MM.1S (cell line): ENCODE measurements around the gene VEPH1.
A peak's percentile ranks its signal among the peaks of the same experiment; 100 is the strongest.

Experiments
- DNase-seq: peaks from one replicate; pipeline ENCODE4 v3.0.0-alpha.2; 2015
- H2AFZ ChIP-seq: fragments of 300-600 bp; sonication (generic); 2 replicates; pipeline ENCODE4 v1.6.0; 2016; ENCODE audit warnings: antibody characterized with exemption, low read length
- H3F3A ChIP-seq: fragments of 300-600 bp; sonication (generic); 2 replicates; pipeline ENCODE4 v1.6.1; 2016; ENCODE audit warnings: mild to moderate bottlenecking, antibody characterized with exemption, low read length, moderate library complexity, mixed read lengths; ENCODE audit not compliant: insufficient read depth
- H3K27ac ChIP-seq: fragments of 300-600 bp; sonication (generic); 2 replicates; pipeline ENCODE4 v1.5.1; 2016; ENCODE audit warnings: mild to moderate bottlenecking, low read length
- H3K27me3 ChIP-seq: fragments of 300-600 bp; sonication (generic); replicated peaks from 2 replicates; pipeline ENCODE4 v1.6.0; 2016; ENCODE audit warnings: low read length; ENCODE audit not compliant: insufficient read depth
- H3K36me3 ChIP-seq: fragments of 300-600 bp; sonication (generic); replicated peaks from 2 replicates; pipeline ENCODE4 v1.6.1; 2016; ENCODE audit warnings: mild to moderate bottlenecking, low read length, mixed read lengths; ENCODE audit not compliant: insufficient read depth
- H3K4me1 ChIP-seq: fragments of 300-600 bp; sonication (generic); 2 replicates; pipeline ENCODE4 v1.6.1; 2016; ENCODE audit warnings: low read length, mixed read lengths
- H3K4me2 ChIP-seq: fragments of 300-600 bp; sonication (generic); 2 replicates; pipeline ENCODE4 v1.6.0; 2016; ENCODE audit warnings: low read depth, low read length
- H3K4me3 ChIP-seq: fragments of 300-600 bp; sonication (generic); 2 replicates; pipeline ENCODE4 v1.5.1; 2016; ENCODE audit warnings: low read length, mixed read lengths
- H3K79me2 ChIP-seq: fragments of 300-600 bp; sonication (generic); 2 replicates; pipeline ENCODE4 v1.6.1; 2016; ENCODE audit warnings: mixed run types, low read length, mixed read lengths
- H3K9ac ChIP-seq: fragments of 300-600 bp; sonication (generic); 2 replicates; pipeline ENCODE4 v1.6.1; 2016; ENCODE audit warnings: low read length, mixed read lengths
- H3K9me2 ChIP-seq: fragments of 300-600 bp; sonication (generic); replicated peaks from 2 replicates; pipeline ENCODE4 v1.6.1; 2016; ENCODE audit warnings: mild to moderate bottlenecking, low read length, mixed read lengths; ENCODE audit not compliant: insufficient read depth
- H3K9me3 ChIP-seq: fragments of 300-600 bp; sonication (generic); replicated peaks from 2 replicates; pipeline ENCODE4 v1.6.1; 2016; ENCODE audit warnings: mild to moderate bottlenecking, low read length, mixed read lengths; ENCODE audit not compliant: insufficient read depth
- H4K20me1 ChIP-seq: fragments of 300-600 bp; sonication (generic); 2 replicates; pipeline ENCODE4 v1.6.1; 2016; ENCODE audit warnings: mild to moderate bottlenecking, low read length, moderate library complexity, mixed read lengths; ENCODE audit not compliant: insufficient read depth
- CTCF ChIP-seq: fragments of 300-600 bp; sonication (generic); IDR thresholded peaks from 2 replicates; pipeline ENCODE4 v1.5.1; 2016; ENCODE audit warnings: antibody characterized with exemption, low read length, mixed read lengths
- EZH2 ChIP-seq: fragments of 300-600 bp; sonication (generic); optimal IDR thresholded peaks from 2 replicates; pipeline ENCODE3; 2017; ENCODE audit warnings: low read depth, mild to moderate bottlenecking, antibody characterized with exemption, low read length, mixed read lengths
- EZH2phosphoT487 ChIP-seq: fragments of 300-600 bp; sonication (generic); IDR thresholded peaks from 2 replicates; pipeline ENCODE4 v1.6.1; 2018; ENCODE audit warnings: antibody characterized with exemption, low read length

Gene VEPH1

GRCh38 chr3:157239082-157239704, 264.0 kb downstream of the VEPH1 start:
- Histone ChIP-seq H3K27ac (no peak overlapping the region), H3K27me3 (no peaks in the 10 kb centered on the region), H3K4me1 (no peaks in the 10 kb centered on the region), H3K9me2 (no peaks in the 10 kb centered on the region), H3K79me2 (no peaks in the 10 kb centered on the region), H3K9ac (no peak overlapping the region), H3F3A (no peaks in the 10 kb centered on the region), H4K20me1 (no peaks in the 10 kb centered on the region), H3K4me2 (no peak overlapping the region), H2AFZ (no peak overlapping the region), H3K9me3 (no peaks in the 10 kb centered on the region), H3K4me3 (no peak overlapping the region), H3K36me3 (no peaks in the 10 kb centered on the region)
- peak; percentile 85 for DNase-seq
- TF ChIP-seq EZH2phosphoT487 (no peak), EZH2 (no peak), CTCF (peak; percentile 99)

GRCh38 chr3:157238457-157238856, 264.8 kb downstream of the VEPH1 start:
- Histone ChIP-seq H3K27ac (no peak overlapping the region), H3K36me3 (no peaks in the 10 kb centered on the region), H4K20me1 (no peaks in the 10 kb centered on the region), H3K4me3 (no peak overlapping the region), H3K9me2 (no peaks in the 10 kb centered on the region), H3K9me3 (no peaks in the 10 kb centered on the region), H2AFZ (no peak overlapping the region), H3K9ac (no peak overlapping the region), H3K4me2 (no peak overlapping the region), H3K79me2 (no peaks in the 10 kb centered on the region), H3K4me1 (no peaks in the 10 kb centered on the region), H3F3A (no peaks in the 10 kb centered on the region), H3K27me3 (no peaks in the 10 kb centered on the region)
- TF ChIP-seq CTCF (no peak), EZH2 (no peak), EZH2phosphoT487 (no peak)
- no peak for DNase-seq

GRCh38 chr3:157237886-157238285, 265.3 kb downstream of the VEPH1 start:
- Histone ChIP-seq H3K9ac (no peak overlapping the region), H3K4me1 (no peaks in the 10 kb centered on the region), H3K27me3 (no peaks in the 10 kb centered on the region), H3F3A (no peaks in the 10 kb centered on the region), H2AFZ (no peak overlapping the region), H4K20me1 (no peaks in the 10 kb centered on the region), H3K79me2 (no peaks in the 10 kb centered on the region), H3K4me3 (no peak overlapping the region), H3K27ac (no peak overlapping the region), H3K36me3 (no peaks in the 10 kb centered on the region), H3K9me2 (no peaks in the 10 kb centered on the region), H3K4me2 (no peak overlapping the region), H3K9me3 (no peaks in the 10 kb centered on the region)
- no peak for DNase-seq
- TF ChIP-seq EZH2phosphoT487, result no peak
- no peak for TF ChIP-seq CTCF
- no peak for TF ChIP-seq EZH2
